Measurements from ENCODE around the gene RGMB.
A peak's percentile ranks its signal among the peaks of the same experiment; 100 is the strongest.

Gene RGMB

DNA sequence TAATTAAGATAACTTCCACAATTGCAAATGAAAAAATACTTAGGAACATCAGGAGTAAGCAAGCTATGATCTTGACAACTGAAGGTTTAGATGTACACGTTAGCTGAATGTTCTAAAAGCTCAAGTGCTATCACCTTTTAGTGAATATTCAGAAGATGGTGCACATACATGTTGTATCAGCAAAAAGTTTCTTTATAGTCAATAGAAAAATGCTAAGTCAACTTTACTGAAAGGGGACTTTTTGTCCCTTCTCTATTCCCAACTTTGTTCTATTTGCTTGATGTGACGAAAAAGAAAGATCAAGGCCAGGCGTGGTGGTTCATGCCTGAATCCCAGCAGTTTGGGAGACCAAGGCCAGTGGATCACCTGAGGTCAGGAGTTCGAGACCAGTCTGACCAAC, 7.6 kb upstream of the RGMB start (continued):
- TF ChIP-seq SP2 (tag by site-specific recombination; IDR thresholded peaks at IDR 0.05) = no peak
- TF ChIP-seq, protein P1, sequence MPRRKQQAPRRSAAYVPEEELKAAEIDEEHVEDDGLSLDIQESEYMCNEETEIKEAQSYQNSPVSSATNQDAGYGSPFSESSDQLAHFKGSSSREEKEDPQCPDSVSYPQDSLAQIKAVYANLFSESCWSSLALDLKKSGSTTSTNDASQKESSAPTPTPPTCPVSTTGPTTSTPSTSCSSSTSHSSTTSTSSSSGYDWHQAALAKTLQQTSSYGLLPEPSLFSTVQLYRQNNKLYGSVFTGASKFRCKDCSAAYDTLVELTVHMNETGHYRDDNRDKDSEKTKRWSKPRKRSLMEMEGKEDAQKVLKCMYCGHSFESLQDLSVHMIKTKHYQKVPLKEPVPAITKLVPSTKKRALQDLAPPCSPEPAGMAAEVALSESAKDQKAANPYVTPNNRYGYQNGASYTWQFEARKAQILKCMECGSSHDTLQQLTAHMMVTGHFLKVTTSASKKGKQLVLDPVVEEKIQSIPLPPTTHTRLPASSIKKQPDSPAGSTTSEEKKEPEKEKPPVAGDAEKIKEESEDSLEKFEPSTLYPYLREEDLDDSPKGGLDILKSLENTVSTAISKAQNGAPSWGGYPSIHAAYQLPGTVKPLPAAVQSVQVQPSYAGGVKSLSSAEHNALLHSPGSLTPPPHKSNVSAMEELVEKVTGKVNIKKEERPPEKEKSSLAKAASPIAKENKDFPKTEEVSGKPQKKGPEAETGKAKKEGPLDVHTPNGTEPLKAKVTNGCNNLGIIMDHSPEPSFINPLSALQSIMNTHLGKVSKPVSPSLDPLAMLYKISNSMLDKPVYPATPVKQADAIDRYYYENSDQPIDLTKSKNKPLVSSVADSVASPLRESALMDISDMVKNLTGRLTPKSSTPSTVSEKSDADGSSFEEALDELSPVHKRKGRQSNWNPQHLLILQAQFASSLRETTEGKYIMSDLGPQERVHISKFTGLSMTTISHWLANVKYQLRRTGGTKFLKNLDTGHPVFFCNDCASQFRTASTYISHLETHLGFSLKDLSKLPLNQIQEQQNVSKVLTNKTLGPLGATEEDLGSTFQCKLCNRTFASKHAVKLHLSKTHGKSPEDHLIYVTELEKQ (tag by site-specific recombination; IDR thresholded peaks at IDR 0.05; ENCODE audit: borderline replicate concordance) = no peak
- no peak for TF ChIP-seq ZNF768 (tag by site-specific recombination; IDR thresholded peaks at IDR 0.05)
- TF ChIP-seq ZXDB (tag by site-specific recombination; IDR thresholded peaks at IDR 0.05) = no peak
- TF ChIP-seq ZNF624 (tag by site-specific recombination; IDR thresholded peaks at IDR 0.05) = no peak
- TF ChIP-seq ZNF366 (tag by site-specific recombination; conservative IDR thresholded peaks at IDR 0.05) = no peak
- no peak for TF ChIP-seq ZNF510 (tag by site-specific recombination; IDR thresholded peaks at IDR 0.05; ENCODE audit: insufficient replicate concordance)

DNA sequence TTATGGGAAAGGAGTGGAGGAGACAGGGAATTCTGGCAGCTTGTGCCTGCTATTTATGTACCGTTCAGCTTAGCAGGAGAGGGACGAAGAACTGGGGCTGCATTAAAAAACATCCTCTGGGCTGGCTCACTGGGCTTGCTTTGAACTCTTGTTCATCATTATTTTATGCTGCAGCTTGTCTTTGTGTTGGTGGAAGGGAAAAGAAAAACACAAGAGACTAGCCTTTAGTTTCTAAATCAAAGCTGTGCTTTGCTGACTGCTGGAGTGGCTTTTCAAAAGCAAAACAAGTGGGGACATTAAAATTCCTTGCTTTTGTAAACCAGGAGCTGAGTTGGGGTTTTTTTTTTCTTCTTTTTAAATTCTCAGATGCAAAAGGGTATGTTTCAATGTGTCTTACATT, 5.9 kb upstream of the RGMB start:
- ChIA-PET CTCF (interaction anchor here (0.6 to 5.9 kb wide), 14 partner anchors 12 to 570 kb away, joined by 3 to 64 read pairs (median 4); no protein-coding TSS in a partner anchor), POLR2A (no interaction called here)
- Histone ChIP-seq H3K36me3 (ENCODE audit: control insufficient read depth in 2 of 2, insufficient read depth in 1 of 2, low read length in 2 of 2) (no peaks in the 10 kb centered on the region), H3K27ac (ENCODE audit: extremely low read depth, low read depth, low read length) (no peak overlapping the region), H3K9me3 (ENCODE audit: control insufficient read depth, insufficient read depth, low read depth, low read length) (no peaks in the 10 kb centered on the region), H3K4me1 (ENCODE audit: control insufficient read depth, insufficient read depth, low read length) (peaks cover 8% of the 10 kb centered on the region), H3K4me3 (ENCODE audit: low read depth, low read length) (no peak overlapping the region)
- TF ChIP-seq ZNF416 (tag by site-specific recombination; IDR thresholded peaks at IDR 0.05) = no peak
- no peak for TF ChIP-seq ZNF24 (tag by site-specific recombination; IDR thresholded peaks at IDR 0.05)
- TF ChIP-seq ZNF16 (tag by site-specific recombination; IDR thresholded peaks at IDR 0.05; ENCODE audit: low read depth) = no peak

DNA sequence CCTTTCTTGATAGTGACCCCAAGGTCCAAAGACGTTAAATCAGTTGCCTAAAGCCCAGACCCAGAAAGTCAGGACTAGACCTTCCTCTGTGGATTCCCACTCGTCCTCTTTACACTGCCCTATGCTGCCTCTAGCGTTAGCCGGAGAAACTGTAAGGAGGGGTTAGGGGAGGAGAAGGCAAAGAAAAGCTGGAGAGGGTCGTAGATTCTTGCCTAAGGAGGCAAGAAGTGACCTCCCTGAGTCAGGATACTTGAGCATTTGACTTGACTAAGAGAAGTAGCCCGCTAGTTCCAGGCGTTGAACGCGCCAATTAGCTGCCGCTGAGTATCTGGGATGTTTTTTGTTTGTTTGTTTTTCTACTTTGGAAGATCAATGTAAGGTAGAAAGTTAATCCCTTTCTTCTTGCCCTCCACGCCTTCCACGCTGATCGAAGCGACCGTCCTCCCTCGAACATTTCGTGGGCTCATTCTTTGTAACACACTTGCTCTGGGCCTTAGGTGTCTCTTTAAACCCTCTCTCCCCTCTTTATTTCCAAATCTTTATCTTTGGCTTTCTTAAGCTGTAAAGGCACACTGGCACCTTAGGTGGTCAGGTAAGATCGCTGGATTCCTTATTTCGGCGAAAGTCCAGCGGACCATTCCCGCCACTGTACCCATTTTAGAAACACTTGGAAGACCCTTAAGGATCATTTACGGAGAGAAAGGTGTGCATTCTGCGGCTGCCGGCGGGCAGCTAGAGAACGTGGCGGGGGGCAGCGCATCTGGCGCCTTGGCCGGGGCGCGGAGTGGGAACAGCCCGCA, 5.1 kb upstream of the RGMB start:
- POLR2A ChIA-PET = no interaction called here
- H3K4me1 ChIP-seq (ENCODE audit: control insufficient read depth, insufficient read depth, low read length) = peaks cover 9% of the 10 kb centered on the region
- peak overlapping the region; percentile 53 for H3K4me3 ChIP-seq (ENCODE audit: low read depth, low read length)
- H3K36me3 ChIP-seq (ENCODE audit: control insufficient read depth in 2 of 2, insufficient read depth in 1 of 2, low read length in 2 of 2) = no peaks in the 10 kb centered on the region
- H3K9me3 ChIP-seq (ENCODE audit: control insufficient read depth, insufficient read depth, low read depth, low read length) = no peaks in the 10 kb centered on the region
- CTCF ChIA-PET = interaction anchor here (0.6 to 5.9 kb wide), 39 partner anchors 9 to 1588 kb away, joined by 3 to 64 read pairs (median 4); no protein-coding TSS in a partner anchor
- peak overlapping the region; percentile 92; the same call in 1 of the 2 replicates for H3K27ac ChIP-seq (ENCODE audit: extremely low read depth, low read depth, low read length)
- TF ChIP-seq ZNF211 (tag by site-specific recombination; IDR thresholded peaks at IDR 0.05; ENCODE audit: low read depth) (no peak), ZBTB17 (tag by site-specific recombination; IDR thresholded peaks at IDR 0.05) (peak; percentile 22; the same call in 1 of the 2 replicates), ZNF184 (tag by site-specific recombination; IDR thresholded peaks at IDR 0.05) (0 out of 2 replicates have a peak, but pooled peaks have one; percentile 26), ZNF175 (tag by site-specific recombination; IDR thresholded peaks at IDR 0.05) (no peak), IKZF3 (tag by site-specific recombination; IDR thresholded peaks at IDR 0.05) (peak; percentile 77; the same call in 1 of the 2 replicates), ZNF677 (tag by site-specific recombination; IDR thresholded peaks at IDR 0.05) (no peak), ZNF76 (tag by site-specific recombination; IDR thresholded peaks at IDR 0.05; ENCODE audit: borderline replicate concordance, low read depth) (no peak), ZNF701 (tag by site-specific recombination; IDR thresholded peaks at IDR 0.05) (no peak), ZNF707 (tag by site-specific recombination; IDR thresholded peaks at IDR 0.05) (no peak), SCRT1 (tag by site-specific recombination; IDR thresholded peaks at IDR 0.05; ENCODE audit: borderline replicate concordance) (no peak), ZNF596 (tag by site-specific recombination; IDR thresholded peaks at IDR 0.05) (no peak), PRDM1 (tag by site-specific recombination; IDR thresholded peaks at IDR 0.05) (peak; percentile 75), ZSCAN16 (tag by site-specific recombination; IDR thresholded peaks at IDR 0.05) (no peak), ZFP41 (tag by site-specific recombination; IDR thresholded peaks at IDR 0.05; ENCODE audit: borderline replicate concordance) (no peak)
- TF ChIP-seq, protein P2, sequence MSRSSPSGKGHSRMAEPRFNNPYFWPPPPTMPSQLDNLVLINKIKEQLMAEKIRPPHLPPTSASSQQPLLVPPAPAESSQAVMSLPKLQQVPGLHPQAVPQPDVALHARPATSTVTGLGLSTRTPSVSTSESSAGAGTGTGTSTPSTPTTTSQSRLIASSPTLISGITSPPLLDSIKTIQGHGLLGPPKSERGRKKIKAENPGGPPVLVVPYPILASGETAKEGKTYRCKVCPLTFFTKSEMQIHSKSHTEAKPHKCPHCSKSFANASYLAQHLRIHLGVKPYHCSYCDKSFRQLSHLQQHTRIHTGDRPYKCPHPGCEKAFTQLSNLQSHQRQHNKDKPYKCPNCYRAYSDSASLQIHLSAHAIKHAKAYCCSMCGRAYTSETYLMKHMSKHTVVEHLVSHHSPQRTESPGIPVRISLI (tag by site-specific recombination; IDR thresholded peaks at IDR 0.05) = 0 out of 2 replicates have a peak, but pooled peaks have one; percentile 20
- TF ChIP-seq, protein P3, sequence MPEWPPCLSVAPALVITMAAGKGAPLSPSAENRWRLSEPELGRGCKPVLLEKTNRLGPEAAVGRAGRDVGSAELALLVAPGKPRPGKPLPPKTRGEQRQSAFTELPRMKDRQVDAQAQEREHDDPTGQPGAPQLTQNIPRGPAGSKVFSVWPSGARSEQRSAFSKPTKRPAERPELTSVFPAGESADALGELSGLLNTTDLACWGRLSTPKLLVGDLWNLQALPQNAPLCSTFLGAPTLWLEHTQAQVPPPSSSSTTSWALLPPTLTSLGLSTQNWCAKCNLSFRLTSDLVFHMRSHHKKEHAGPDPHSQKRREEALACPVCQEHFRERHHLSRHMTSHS (tag by site-specific recombination; IDR thresholded peaks at IDR 0.05) = no peak
- TF ChIP-seq, protein P4, sequence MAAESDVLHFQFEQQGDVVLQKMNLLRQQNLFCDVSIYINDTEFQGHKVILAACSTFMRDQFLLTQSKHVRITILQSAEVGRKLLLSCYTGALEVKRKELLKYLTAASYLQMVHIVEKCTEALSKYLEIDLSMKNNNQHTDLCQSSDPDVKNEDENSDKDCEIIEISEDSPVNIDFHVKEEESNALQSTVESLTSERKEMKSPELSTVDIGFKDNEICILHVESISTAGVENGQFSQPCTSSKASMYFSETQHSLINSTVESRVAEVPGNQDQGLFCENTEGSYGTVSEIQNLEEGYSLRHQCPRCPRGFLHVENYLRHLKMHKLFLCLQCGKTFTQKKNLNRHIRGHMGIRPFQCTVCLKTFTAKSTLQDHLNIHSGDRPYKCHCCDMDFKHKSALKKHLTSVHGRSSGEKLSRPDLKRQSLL (tag by site-specific recombination; IDR thresholded peaks at IDR 0.05) = no peak

Data from HEK293 (cell line).